GM21390 (cell line): ENCODE data around the gene HOXC9.
A peak's percentile ranks its signal among the peaks of the same experiment; 100 is the strongest.

Experiments used
- ATAC-seq: cut with Tn5 transposase; IDR thresholded peaks from one replicate; pipeline ENCODE4 v1.9.1; 2021; ENCODE audit not compliant: unreplicated experiment

The HOXC9 gene

GRCh38 chr12:54012631-54013409 is 12.9 kb downstream of the HOXC9 start:
- ATAC-seq = no peak

GRCh38 chr12:54014377-54015017 is 14.5 kb downstream of the HOXC9 start:
- ATAC-seq = no peak

- ATAC-seq = no peak
These were observed 15.3 kb downstream of the HOXC9 start for GRCh38 chr12:54015018-54015931.

- no peak for ATAC-seq
These were observed 16.1 kb downstream of the HOXC9 start for GRCh38 chr12:54016051-54016450.

GRCh38 chr12:54016478-54016964 is 16.6 kb downstream of the HOXC9 start:
- ATAC-seq = no peak

GRCh38 chr12:54017027-54017788 is 17.2 kb downstream of the HOXC9 start:
- ATAC-seq = peak; percentile 34

GRCh38 chr12:54017878-54018467 is 18.0 kb downstream of the HOXC9 start:
- ATAC-seq = peak; percentile 87

GRCh38 chr12:54018468-54018984 is 18.6 kb downstream of the HOXC9 start:
- no peak for ATAC-seq

- ATAC-seq = no peak
These were observed 19.3 kb downstream of the HOXC9 start for GRCh38 chr12:54019091-54019811.

- ATAC-seq = no peak
These were observed 20.1 kb downstream of the HOXC9 start for GRCh38 chr12:54019924-54020590.

GRCh38 chr12:54020591-54021405 is 20.8 kb downstream of the HOXC9 start:
- ATAC-seq = no peak

- no peak for ATAC-seq
These were observed 21.6 kb downstream of the HOXC9 start for GRCh38 chr12:54021432-54022013.

GRCh38 chr12:54022960-54023884 is 23.3 kb downstream of the HOXC9 start:
- ATAC-seq = no peak

GRCh38 chr12:54024127-54024526 is 24.2 kb downstream of the HOXC9 start:
- ATAC-seq = no peak

- no peak for ATAC-seq
These were observed 24.8 kb downstream of the HOXC9 start for GRCh38 chr12:54024581-54025305.
